OCI-M2 (cell line): Measurements from ENCODE around the gene ROR2.
"Not testable (repeated sequence)": the region's sequence is repeated elsewhere in the genome, so short reads cannot be mapped to it uniquely, and the experiment has no call there.

Source experiments
- DNase-seq: peaks from one replicate; lab custom pipeline; 2025; ENCODE audit not compliant: unreplicated experiment; lab: John Stamatoyannopoulos, UW

Gene ROR2

DNA sequence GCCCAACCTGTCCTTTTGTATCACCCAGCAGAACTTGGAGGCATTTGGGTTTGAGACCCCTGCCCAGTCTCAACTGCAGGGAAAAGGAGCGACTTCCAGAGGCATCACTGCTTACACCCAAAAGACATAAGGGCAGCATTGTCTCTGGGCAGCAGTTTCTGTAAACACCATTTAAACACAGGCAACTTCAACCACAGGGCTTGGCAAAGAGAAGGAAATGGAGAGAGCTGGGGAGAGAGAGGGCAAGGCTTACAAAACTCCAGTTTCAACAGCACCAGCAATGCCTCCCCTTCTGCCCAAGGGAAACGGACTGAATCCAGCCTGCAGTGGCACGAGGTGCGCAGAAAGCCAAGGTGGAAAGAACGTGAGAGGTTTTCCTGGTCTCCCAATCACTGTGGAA lies 147.6 kb downstream of the ROR2 start:
- no peak for DNase-seq

DNA sequence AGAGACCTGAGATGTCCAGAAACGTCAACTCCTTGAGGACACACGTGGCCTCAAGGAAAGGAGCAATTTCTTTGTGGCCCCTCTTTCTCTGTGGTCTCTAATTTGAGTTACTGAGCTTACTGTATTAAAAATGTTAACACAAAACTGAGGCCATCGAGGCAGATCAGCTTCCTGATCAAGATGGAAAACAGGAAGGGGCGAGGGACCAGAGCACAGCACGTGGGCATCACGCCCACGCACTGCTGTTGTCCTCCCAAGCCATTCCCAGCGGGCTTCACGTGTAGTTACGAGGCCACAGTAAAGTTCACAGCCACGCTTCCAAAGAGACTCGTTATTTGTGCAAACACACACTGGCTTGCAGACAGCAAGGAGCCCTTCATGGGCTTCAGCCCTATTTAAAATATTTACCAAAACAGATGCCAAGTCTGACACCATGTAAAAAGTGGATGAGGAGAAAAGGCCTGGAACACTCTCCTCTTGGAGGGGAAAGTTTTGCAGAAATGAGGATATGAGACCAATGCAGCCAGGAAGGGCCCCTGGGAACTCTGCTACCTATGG lies 149.5 kb downstream of the ROR2 start:
- no peak for DNase-seq

DNA sequence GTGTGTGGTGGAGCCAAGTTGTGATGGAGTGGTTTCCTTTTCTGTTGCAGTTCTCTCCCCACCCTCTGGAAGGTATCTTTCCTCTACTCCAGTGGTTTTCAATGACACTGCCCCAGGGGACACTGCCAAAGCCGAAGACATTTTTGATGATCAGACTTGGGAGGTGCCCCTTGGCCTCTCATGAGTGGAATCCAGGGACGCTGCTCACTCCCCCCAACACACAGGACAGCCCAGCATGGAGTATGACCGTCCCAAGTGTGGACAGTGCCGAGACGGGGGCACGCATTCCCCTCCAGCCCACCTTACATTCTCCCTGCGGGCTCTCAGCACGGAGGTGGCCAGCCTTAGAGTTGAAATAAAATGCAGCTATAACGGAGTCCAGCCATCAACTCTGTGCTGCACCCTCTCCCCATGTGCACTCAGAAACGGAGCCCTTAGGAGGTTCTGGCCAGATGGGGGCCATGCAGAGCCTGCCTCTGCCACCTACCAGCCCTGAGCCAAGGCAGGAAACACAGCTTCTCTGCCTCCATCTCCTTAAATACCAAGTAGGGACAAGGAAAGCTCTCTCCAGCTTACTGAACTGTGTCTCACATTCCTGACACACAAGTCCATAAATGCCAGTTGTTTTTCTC lies 150.8 kb downstream of the ROR2 start:
- DNase-seq = no peak

DNA sequence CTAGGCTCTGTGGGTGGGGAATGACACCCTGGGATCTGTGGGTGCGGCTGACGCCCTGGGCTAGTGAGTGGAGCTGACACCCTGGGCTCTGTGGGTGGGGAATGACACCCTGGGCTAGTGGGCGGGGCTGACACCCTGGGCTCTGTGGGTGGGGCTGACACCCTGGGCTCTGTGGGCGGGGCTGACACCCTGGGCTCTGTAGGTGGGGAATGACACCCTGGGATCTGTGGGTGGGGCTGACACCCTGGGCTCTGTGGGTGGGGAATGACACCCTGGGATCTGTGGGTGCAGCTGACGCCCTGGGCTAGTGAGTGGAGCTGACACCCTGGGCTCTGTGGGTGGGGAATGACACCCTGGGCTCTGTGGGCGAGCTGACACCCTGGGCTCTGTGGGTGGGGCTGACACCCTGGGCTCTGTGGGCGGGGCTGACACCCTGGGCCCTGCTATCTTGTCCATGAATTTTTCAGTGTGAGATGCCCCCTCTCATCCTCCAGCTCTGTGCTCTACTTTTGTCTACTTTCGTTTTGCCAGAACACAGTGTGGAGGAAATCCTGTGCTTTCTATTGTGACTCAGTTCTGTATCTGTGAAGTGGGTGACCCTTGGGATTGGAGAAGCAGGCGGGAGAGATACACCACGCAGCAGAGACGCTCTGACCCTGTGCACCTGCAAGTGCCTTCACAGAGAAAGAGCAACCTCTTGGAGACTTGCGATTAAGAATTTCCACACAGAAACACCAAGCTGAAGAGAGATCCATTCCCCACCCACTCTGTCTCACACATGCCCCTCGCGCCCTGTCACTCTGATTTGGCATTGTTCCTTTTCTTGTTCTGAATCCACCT lies 151.5 kb downstream of the ROR2 start:
- not testable (repeated sequence) for DNase-seq

GRCh38 chr9:91797517-91797916 lies 152.5 kb downstream of the ROR2 start:
- not testable (repeated sequence) for DNase-seq

DNA sequence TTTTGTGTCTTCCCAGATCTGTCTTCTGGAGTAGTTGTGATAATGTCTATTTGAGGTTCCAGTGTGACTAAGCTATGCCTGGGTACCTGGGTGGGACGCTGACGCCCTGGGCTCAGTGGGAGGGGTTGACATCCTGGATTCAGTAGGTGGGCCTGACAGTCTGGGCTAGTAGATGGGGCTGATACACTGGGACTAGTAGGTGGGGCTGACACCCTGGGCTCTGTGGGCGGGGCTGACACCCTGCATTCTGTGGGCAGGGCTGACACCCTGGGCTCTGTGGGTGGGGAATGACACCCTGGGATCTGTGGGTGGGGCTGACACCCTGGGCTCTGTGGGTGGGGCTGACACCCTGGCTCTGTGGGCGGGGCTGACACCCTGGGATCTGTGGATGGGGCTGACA lies 153.5 kb downstream of the ROR2 start:
- DNase-seq = not testable (repeated sequence)

GRCh38 chr9:91795598-91796241 lies 154.3 kb downstream of the ROR2 start:
- no peak for DNase-seq

DNA sequence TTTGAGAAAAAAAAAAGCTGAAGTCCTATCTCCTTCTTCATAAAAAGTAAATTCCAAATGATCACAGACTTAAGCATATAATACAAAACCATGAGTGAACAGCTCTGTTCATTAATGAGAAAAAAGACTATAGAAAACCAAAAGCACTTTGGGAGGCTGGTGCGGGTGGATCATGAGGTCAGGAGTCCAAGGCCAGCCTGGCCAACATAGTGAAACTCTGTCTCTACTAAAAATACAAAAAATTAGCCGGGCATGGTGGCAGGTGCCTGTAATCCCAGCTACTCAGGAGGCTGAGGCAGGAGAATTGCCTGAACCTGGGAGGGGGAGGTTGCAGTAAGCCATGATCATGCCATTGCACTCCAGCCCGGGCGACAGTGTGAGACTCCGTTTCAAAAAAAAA lies 156.7 kb downstream of the ROR2 start:
- DNase-seq = not testable (repeated sequence)

DNA sequence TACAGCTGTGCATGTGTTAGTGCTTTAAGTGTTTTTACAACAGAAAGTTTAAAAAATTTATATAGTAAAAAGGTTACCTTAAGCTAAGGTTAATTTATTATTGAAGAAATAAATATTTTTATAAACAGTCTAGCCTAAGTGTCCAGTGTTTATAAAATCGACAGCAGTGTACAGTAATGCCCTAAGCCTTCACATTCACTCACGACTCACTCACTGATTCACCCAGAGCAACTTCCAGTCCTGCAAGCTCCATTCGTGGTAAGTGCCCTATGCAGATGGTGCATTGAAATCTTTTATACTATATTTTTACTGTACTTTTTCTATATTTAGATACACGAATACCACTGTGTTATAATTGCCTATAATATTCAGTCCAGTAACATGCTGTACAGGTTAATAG lies 159.1 kb downstream of the ROR2 start:
- DNase-seq = no peak

GRCh38 chr9:91789941-91790340 lies 160.1 kb downstream of the ROR2 start:
- no peak for DNase-seq

DNA sequence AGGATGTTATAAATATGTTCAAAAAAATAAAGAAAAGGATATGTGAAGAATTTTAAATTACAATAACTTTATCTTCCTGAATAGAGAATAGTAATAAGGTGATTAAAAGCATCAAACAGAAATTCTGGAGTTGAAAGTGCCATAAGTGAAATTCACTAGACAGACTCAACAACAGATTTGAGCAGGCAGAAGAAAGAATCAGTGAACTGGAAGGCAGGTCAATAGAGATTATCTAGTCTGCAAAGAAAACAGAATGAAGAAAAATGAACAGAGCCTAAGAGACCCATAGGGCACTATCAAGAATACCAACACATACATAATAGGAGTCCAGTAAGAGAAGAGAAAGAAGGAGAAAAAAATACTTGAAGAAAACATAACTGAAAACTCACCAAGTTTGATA lies 162.1 kb downstream of the ROR2 start:
- DNase-seq = no peak

- no peak for DNase-seq
Measured at GRCh38 chr9:91786132-91786896, 163.7 kb downstream of the ROR2 start.

DNA sequence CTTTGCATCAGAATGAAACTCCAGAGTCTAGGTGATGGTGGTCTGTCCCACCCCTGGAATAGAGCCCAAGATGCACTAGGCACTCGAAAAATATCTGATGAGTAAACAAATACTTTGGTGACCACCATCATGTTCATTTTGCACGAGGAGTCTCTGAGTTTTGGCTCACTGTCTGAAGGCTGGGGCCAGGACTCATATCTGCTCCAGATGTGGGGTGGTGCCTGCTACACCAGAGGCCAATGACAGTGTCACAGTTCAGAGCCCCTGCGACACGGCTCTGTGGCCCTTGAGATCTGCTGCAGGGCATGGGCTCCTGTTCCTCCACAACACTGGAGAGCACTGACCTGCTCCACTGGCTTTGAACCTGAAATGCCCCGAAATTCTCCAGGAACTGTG lies 164.6 kb downstream of the ROR2 start:
- DNase-seq = no peak

GRCh38 chr9:91784673-91785446 lies 165.2 kb downstream of the ROR2 start:
- no peak for DNase-seq

- no peak for DNase-seq
Measured at GRCh38 chr9:91783876-91784672, 166.0 kb downstream of the ROR2 start.

GRCh38 chr9:91783411-91783810 lies 166.6 kb downstream of the ROR2 start:
- no peak for DNase-seq

- no peak for DNase-seq
Measured at GRCh38 chr9:91782708-91783214, 167.3 kb downstream of the ROR2 start.

GRCh38 chr9:91781906-91782305 lies 168.1 kb downstream of the ROR2 start:
- no peak for DNase-seq

DNA sequence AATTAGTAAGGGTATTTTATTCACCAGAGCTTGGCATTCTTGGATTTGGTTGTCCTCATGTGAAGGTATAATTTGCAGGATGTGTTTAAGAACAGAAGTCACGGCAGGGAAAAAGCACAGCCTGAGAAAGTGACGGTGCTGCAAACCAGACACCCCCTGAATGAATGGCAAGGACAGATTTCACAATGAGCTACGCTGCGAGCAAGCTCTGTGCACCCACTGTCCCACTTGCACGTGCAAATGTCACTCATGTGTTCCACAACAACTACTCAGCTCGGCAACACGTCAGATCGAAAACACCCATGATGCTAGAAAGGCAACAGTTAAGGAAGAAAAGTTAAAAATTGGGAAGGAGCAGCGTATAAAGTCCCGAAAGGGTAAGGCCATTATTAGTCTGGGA lies 168.9 kb downstream of the ROR2 start:
- DNase-seq = no peak
